Peyer's patch (tissue), 4 donors: ENCODE data around the gene CNST.

ENCODE experiments used
- POLR2A ChIP-seq, 2 donors: fragments of 450-650 bp; IDR thresholded peaks; one replicate each; pipeline ENCODE4 v1.5.1; 2017; ENCODE audit warnings: antibody characterized with exemption in 2 of 2, mild to moderate bottlenecking in 2 of 2, moderate library complexity in 2 of 2
- TF ChIP-seq, protein P1 (sequence below), 6 experiments: fragments of 450-650 bp in 4 of 6; fragments of 200-600 bp in 2 of 6; sonication (generic) in 1 of 6; IDR thresholded peaks; one replicate each; pipeline ENCODE4 v1.5.1; 2017 to 2019; ENCODE audit warnings: antibody characterized with exemption in 6 of 6, mild to moderate bottlenecking in 3 of 6, moderate library complexity in 1 of 6

- TF ChIP-seq, protein P1, sequence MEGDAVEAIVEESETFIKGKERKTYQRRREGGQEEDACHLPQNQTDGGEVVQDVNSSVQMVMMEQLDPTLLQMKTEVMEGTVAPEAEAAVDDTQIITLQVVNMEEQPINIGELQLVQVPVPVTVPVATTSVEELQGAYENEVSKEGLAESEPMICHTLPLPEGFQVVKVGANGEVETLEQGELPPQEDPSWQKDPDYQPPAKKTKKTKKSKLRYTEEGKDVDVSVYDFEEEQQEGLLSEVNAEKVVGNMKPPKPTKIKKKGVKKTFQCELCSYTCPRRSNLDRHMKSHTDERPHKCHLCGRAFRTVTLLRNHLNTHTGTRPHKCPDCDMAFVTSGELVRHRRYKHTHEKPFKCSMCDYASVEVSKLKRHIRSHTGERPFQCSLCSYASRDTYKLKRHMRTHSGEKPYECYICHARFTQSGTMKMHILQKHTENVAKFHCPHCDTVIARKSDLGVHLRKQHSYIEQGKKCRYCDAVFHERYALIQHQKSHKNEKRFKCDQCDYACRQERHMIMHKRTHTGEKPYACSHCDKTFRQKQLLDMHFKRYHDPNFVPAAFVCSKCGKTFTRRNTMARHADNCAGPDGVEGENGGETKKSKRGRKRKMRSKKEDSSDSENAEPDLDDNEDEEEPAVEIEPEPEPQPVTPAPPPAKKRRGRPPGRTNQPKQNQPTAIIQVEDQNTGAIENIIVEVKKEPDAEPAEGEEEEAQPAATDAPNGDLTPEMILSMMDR (IDR thresholded peaks at IDR 0.05), result no peak
- no peak for TF ChIP-seq POLR2A (IDR thresholded peaks at IDR 0.05)
Measured at GRCh38 chr1:246597971-246598370, 31.7 kb downstream of the CNST start.
